Hematopoietic multipotent progenitor cell treated with erythropoietin and hydrocortisone succinate and interleukin-3 and kit ligand, for 6 days (in vitro differentiated cells): ENCODE measurements around the gene BCL2.
"Not testable (repeated sequence)": the region's sequence is repeated elsewhere in the genome, so short reads cannot be mapped to it uniquely, and the experiment has no call there.

ENCODE experiments used
- DNase-seq: peaks from one replicate; pipeline ENCODE4 v3.0.0-alpha.2; 2015

Gene BCL2

DNA sequence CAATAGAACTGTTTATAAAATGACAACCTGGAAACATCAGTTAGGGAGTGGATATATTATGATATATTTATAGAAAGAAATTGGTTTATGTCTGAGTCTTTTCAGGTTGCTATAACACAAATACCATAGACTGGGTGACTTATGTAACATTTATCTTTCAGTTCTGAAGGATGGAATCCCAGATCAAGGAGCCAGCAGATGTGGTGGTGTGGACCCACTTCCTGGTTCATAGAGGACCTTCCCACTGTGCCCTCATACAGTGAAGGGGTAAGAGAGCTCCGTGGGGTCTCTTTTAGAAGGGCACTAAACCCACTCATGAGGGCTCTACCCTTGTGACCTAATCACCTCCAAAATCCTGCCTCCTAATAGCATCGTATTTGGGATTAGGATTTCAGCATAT lies 86.7 kb downstream of the BCL2 start:
- DNase-seq, result no peak

- DNase-seq, result peak; percentile 56
These were observed 89.6 kb downstream of the BCL2 start for GRCh38 chr18:63229971-63230370.

DNA sequence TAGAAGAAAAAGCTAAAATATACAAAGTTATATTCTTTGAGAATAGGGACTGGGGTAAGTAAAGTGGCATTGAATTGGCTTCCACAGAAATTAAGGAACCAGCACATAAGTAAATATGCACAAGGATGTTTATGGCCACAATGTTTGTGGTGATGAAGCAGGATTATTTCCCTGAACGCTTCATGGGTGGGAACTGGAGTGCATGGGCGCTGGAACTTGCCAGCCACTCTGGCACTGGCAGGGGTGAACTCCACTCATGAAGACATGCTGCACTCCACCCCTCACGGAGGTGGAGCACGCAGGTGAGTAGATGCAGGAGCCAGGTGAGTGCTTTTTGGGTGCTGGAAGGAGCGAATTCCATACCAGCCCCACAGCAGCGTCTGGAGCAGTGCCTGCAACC lies 94.1 kb downstream of the BCL2 start:
- no peak for DNase-seq

- no peak for DNase-seq
These were observed 94.9 kb downstream of the BCL2 start for GRCh38 chr18:63224630-63225029.

GRCh38 chr18:63223837-63224236 lies 95.7 kb downstream of the BCL2 start:
- DNase-seq, result no peak

DNA sequence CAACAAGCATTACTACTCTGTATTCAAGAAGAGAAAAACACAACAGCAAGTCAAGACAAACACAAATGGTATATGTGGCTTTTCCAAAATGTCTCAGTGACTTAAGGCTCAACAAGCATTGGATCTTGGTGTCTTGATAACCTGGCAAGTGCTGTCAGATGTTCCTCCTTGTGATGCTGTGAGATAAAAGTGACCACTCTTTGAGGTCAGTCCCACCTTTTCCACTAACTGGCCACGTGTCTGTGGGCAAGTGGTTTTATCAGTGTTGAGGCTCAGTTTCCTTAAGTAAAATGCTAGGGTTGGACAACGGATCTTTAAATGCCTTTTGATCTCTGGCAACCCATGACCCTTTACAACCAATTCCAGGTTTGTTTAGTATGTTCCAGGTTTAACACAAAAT lies 98.7 kb downstream of the BCL2 start:
- peak; percentile 32 for DNase-seq

DNA sequence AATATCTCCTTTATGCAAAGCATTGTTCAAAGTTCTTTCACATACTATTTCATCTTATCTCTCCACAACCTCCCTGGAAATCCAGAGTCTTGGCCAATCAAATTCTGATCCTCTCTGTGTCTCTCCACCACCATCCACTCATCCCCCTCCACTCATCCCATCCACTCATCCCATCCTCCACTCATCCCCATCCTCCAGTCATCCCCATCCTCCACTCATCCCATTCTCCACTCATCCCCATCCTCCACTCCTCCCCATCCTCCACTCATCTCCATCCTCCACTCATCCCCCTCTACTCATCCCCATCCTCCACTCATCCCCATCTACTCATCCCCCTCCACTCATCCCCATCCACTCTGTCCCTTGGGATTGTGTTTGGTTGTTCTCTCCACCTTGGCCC lies 101.1 kb downstream of the BCL2 start:
- no peak for DNase-seq

GRCh38 chr18:63216516-63217311 lies 102.9 kb downstream of the BCL2 start:
- peak; percentile 35 for DNase-seq

DNA sequence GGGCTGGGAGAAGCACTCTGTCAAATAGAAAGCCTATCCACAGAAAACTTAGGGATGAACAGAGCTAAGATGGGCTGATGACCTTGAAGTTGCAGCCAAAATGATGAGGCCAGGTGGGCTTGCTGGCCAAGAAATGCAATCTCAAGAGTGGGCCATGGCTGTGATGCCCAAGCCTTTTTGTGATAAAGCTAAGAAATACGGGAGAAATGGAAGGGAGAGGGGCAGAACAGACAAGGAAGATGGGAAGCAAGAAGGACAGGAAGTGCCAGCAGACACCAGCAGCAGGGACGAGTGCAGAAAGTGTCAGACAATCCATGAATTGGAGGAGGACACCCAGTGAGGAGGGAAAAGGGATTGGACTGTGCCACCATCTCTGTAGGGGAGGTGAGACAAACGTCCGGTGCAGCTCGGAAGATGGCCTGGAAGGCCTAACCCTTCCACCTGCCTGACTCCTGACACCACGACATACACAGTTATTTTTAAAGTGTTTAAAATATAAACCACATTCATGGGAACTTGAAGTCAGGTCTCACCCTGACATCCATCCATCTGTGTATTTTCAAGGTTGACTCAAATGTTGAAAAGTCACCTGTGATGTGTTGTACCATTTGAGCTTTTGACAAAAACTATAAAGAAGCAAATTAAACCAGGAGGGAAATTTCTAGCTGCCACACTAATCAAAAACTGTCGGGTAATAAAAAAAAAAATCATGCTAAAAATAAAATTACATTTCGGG lies 105.5 kb downstream of the BCL2 start:
- no peak for DNase-seq

DNA sequence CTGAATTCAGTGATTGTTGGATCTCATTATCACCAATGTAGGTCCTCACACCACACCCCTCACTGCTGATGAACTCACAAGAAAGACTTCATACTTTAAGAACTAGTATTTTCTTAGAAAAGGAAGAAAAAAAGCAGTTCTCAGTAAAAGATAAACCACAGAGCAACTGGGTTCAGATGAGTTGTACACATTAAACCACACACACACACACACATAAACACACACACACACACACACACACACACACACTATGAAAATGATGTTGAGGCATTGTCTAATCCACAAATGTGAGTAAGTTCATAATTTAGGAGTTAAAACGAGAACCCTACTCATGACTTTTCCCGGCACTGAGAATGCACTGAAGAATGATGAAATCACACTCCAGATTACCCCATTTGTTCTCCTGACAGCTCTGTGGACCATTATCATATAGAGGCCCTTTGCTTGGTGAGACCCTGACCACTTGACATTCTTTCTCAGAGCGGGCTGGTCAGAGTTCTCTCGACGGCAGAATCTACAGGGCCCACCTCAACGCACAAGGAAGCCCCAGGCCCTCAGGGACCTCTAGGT lies 106.2 kb downstream of the BCL2 start:
- peak; percentile 73 for DNase-seq

DNA sequence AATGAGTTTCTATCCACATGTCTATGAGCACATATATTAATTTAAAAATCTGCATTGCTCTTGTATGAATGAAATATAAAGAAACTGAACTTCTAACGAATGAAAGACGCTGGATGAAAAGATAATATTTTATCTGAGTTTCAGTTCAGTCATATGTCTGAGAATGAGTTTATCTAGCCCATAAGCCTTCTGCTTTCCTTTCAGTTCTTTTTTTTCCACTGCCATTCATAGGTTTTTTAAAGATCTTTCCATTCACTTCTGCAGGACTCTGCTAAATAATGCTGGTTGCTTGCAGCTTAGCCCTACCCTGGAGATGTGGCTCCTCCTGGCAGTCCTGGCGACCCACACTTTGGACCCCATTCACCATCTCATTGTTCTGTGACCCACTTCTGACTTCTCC lies 109.0 kb downstream of the BCL2 start:
- DNase-seq, result peak; percentile 78

GRCh38 chr18:63208676-63209075 lies 110.9 kb downstream of the BCL2 start:
- DNase-seq, result no peak

GRCh38 chr18:63207835-63208234 lies 111.7 kb downstream of the BCL2 start:
- no peak for DNase-seq

DNA sequence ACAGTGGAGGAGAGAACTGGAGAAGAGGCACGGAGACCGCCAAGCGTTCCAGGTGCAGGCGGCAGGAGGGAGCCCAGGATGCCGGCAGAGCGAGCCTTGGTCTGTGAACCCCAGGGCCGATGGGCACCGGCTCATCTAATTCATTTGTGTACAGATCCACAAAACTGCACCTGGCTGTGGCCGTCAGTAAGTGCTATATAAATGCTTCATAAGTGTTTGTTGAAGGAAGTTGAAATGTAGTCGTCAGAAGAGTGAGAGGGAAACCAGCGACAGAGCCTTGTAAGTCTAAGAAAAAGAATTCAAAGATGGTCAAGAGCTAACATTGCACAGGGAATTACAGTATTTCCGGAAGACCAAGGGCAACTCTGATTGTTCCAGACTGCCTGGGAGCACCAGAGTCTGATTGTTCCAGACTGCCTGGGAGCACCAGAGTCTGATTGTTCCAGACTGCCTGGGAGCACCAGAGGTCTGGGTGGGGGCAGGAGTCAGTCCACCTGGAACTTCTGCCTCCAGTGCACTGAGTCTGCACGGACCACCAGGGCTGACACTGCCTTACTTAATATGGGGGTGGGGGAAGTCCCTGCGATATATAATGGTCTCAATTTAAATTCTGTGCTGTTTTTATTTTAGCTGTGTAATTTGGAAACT lies 112.3 kb downstream of the BCL2 start:
- no peak for DNase-seq

- no peak for DNase-seq
These were observed 113.0 kb downstream of the BCL2 start for GRCh38 chr18:63206433-63207142.

DNA sequence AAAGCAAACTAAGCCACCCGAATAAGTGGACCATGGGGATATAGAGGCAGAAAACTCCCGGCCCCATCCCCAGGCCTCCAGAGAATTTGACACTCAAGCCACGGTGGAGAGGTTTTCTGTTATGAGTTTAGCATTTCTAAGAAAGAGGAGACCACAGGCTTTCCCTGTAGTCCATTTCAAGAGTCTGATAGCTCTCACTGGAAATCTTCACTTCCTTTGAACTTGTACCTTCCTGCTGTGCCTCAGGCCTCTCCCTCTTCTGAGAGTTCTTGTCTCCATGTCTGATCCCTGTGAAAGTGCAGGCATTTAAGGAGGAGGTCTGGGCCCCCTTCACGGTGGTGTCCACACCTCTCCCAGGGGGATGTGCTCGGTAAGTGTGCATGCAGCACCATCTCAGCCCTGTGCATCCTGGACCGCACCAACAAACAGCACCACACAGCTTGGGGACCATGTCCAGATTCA lies 113.7 kb downstream of the BCL2 start:
- DNase-seq, result peak; percentile 31

GRCh38 chr18:63203497-63203896 lies 116.1 kb downstream of the BCL2 start:
- DNase-seq, result no peak

DNA sequence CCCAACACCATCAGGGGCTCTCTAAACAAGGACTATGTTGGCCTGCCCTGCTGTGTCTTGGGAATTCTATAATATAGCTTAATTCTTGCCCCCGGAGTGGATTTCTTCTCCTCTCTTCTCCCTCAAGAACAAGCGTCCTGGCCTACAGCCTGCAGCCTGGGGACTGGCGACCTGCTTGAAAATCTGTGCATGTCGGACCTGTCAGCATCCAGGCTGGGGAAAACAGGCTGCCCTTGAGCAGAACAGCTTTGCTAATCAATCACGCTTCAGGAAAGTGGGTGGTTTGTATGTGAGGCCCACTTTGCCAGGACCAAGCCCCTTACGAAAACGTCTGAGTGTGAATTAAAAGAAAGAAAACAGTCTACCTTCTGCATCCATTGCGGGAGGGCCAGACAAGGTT lies 116.7 kb downstream of the BCL2 start:
- DNase-seq, result no peak

DNA sequence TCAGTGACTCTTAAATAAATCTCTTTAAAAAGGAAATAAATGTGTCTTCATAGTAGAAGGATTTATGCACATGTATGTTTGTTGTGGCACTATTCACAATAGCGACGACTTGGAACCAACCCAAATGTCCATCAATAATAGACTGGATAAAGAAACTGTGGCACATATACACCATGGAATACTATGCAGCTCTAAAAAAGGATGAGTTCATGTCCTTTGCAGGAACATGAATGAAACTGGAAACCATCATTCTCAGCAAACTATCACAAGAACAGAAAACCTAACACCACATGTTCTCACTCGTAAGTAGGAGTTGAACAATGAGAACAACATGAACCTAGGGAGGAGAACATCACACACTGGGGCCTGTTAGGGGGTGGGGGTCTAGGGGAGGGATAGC lies 118.1 kb downstream of the BCL2 start:
- DNase-seq, result not testable (repeated sequence)

DNA sequence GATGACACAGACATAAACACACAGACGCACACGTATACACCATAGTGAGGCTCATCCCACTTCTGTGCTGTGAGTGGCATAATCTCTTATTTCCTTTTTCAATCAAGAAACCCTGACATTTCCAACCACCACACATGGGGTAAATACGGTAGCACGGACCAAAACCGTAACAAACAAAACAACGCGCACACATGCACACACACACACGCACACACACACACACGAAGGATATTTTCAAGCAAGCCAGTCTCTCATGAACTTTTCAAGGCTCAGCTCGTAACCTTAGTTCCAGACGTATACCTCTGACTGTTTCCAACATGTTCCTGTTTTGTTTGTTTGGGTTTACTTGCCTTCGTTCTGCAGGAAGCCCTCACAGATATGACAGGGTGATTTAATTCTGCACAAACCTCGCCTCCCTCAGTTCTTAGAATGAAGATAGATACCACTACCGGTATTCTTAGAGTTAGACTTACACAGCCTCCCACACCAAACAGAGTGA lies 119.8 kb downstream of the BCL2 start:
- DNase-seq, result peak; percentile 77

DNA sequence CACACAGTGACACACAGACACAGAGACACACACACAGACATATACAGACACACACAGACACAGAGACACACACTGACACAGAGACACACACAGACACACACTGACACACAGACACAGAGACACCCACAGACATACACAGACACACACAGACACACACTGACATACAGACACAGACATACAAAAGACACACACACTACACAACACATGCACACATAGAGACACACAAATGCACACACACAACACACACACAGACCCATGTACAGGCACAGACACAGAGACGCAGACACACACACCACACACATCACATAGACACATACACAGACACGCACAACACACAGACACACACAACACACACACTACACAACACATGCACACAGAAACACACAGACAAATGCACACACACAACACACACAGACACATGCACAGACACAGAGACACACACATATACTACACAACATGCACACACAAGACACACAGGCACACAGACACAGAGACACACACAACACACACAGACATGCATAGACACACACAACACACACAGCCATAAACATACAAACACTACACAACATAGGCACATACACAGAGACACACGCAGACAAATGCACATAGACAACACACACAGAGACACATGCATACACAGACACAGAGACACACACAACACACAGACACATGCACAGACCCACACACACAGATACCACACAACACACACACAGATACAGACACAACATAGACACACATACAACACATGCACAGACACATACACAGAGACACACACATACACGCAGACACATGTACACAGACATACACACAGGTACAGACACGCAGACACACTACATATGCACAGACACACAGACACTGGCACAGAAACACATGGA lies 120.5 kb downstream of the BCL2 start:
- DNase-seq, result no peak
